Measurements from ENCODE around the gene FHIT. TPM values are rescaled to one million over a fixed set of nuclear protein-coding genes. Genes with fewer than 3 reads are reported as not detected.

FHIT gene
- total RNA-seq, 1 donor = 2.2 TPM

DNA sequence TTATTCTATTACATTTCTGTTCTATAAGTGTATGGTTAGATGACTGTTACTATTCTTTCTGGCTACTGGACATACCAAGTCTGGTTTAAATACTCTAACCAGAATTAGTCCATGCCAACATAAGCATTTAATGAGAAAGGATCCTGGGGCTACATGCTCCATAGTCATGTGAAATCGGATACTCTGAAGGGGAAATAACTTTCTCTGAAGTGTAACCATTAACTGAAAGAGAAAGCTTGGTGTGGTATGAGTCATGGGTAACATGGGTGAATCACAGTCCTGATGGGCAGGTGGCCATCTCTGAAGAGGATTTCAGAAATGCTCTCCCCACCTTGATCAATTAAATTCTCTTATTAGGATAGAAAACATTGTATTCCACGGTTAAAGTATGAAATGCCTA, 69.4 kb downstream of the FHIT start:
- H3K4me3 ChIP-seq (ENCODE audit: low read depth, low read length) = no peak overlapping the region
- peak; percentile 26 for DNase-seq (ENCODE audit: low read depth)
- TF ChIP-seq, protein P1, sequence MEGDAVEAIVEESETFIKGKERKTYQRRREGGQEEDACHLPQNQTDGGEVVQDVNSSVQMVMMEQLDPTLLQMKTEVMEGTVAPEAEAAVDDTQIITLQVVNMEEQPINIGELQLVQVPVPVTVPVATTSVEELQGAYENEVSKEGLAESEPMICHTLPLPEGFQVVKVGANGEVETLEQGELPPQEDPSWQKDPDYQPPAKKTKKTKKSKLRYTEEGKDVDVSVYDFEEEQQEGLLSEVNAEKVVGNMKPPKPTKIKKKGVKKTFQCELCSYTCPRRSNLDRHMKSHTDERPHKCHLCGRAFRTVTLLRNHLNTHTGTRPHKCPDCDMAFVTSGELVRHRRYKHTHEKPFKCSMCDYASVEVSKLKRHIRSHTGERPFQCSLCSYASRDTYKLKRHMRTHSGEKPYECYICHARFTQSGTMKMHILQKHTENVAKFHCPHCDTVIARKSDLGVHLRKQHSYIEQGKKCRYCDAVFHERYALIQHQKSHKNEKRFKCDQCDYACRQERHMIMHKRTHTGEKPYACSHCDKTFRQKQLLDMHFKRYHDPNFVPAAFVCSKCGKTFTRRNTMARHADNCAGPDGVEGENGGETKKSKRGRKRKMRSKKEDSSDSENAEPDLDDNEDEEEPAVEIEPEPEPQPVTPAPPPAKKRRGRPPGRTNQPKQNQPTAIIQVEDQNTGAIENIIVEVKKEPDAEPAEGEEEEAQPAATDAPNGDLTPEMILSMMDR (IDR thresholded peaks at IDR 0.05; ENCODE audit: insufficient read depth, low read depth, low read length) = no peak

DNA sequence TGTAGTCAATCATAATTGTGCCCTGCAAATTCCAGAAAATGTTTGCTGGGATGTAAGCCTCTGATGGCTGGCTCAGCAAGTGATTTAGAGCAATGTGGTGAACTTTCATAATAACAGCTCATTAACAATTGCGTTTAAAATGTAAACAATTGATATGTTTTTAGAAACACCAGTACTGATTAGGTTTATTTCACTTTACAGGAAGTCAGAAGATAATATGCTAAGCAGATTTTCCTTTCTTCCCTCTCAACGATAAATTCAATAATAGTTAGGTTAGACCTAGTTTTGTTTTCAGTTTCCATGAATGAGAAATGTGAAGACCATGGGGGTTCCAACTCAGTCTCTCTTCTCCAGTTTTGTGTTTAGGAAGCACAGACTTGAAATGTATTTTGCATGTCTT, 71.0 kb downstream of the FHIT start:
- TF ChIP-seq, protein P1 (IDR thresholded peaks at IDR 0.05; ENCODE audit: insufficient read depth, low read depth, low read length) = no peak
- DNase-seq (ENCODE audit: low read depth) = no peak
- H3K4me3 ChIP-seq (ENCODE audit: low read depth, low read length) = no peak overlapping the region

DNA sequence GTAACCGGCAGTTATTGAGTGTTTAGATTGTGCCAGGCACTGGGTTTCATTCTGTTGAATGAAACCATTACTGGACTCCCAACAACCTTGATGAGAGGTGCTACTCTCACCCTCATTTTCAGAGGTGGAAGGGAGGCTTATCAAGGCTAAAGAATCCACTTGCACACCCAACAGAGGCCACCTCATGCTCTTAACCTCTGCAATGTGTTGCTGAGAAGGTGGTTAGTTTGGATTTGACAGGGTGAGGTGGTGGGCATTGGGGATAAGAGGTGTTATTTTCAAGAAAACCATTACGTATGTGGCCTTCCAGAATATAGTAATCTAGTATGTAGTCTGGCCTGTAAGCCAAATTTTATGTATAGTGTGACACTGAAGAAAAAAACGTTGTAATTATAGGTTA, 73.1 kb downstream of the FHIT start:
- no peak overlapping the region for H3K4me3 ChIP-seq (ENCODE audit: low read depth, low read length)
- no peak for DNase-seq (ENCODE audit: low read depth)
- TF ChIP-seq, protein P1 (IDR thresholded peaks at IDR 0.05; ENCODE audit: insufficient read depth, low read depth, low read length) = no peak

DNA sequence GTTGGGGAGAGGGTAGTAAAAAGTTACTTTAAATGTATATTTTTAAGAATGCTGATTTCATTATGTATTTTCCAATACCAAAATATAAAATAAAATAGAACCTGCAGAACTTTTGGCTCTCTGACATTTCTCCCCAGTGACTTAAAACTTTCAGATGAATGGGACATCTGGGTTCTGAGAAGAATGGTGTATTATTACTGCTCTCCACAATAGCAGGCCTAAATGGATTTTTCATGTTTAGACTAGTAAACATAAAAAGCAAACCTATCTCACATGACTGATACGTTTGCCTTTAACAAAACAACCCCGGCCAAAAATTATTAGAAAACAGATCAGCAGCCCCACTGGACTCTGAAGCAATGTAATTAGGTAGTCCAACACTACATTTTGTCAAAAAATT, 73.8 kb downstream of the FHIT start:
- TF ChIP-seq, protein P1 (IDR thresholded peaks at IDR 0.05; ENCODE audit: insufficient read depth, low read depth, low read length) = no peak
- H3K4me3 ChIP-seq (ENCODE audit: low read depth, low read length) = no peak overlapping the region
- DNase-seq (ENCODE audit: low read depth) = no peak

DNA sequence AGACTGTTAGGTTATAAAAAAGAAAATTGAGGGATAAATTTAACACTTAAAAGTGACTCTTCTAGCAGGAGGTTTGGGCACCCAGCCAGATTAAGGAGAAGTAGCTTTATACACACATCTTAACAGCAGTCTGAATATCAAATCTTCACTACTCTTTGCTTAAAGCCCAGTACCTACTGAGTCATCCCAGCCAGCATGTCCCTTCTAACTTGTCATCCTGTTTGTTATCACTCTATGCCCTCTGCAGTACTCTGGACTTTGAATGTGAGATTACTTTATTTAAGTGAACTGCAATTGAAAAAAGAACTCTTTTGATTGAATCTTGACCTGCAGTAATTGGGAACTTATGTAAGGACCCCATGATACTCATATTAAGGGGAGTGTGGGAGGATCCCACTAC, 77.6 kb downstream of the FHIT start:
- DNase-seq (ENCODE audit: low read depth) = no peak
- no peak overlapping the region for H3K4me3 ChIP-seq (ENCODE audit: low read depth, low read length)
- TF ChIP-seq, protein P1 (IDR thresholded peaks at IDR 0.05; ENCODE audit: insufficient read depth, low read depth, low read length) = no peak

DNA sequence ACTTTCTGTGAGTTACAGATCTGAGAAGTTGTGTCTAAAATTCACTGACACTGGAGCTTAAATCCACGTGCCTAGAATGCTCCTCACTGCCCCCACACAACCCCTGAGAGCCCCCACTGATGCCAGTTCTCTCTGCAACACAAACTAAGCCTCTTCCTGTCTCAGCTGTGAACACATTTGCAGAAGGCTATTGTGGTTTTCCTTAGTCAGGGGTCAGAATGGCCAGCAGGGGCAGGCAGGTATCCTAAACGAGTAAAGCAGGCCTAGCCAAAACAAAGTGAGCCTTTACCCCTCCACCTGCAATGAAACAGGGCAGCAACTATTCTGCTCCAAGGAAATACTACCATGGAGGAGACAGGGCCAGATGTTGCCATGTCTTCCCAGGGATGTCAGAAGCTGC, 78.6 kb downstream of the FHIT start:
- H3K4me3 ChIP-seq (ENCODE audit: low read depth, low read length) = no peak overlapping the region
- DNase-seq (ENCODE audit: low read depth) = no peak
- TF ChIP-seq, protein P1 (IDR thresholded peaks at IDR 0.05; ENCODE audit: insufficient read depth, low read depth, low read length) = no peak

DNA sequence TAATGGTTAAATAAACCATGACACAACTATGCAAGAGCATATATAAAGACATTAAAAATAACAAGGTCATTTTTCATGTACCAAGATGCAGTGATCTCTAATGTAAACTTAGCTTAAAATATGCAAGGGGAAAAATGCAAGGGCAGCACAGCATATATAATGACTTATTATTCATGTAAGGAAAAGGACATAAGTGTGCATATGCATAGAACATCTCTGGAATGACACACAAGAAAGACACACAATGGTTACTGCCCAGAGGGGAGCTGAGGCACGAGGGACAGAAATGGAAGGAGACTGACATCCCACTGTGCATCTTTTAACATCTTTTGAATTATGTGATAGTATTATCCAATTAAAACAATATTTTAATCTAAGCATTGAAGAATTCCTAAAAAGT, 79.0 kb downstream of the FHIT start:
- DNase-seq (ENCODE audit: low read depth) = no peak
- H3K4me3 ChIP-seq (ENCODE audit: low read depth, low read length) = no peak overlapping the region
- TF ChIP-seq, protein P1 (IDR thresholded peaks at IDR 0.05; ENCODE audit: insufficient read depth, low read depth, low read length) = no peak

All from fibroblast of villous mesenchyme (primary cell).